Measurements from ENCODE around the gene HUWE1.

GRCh38 chrX:53682885-53683555 is 3.5 kb downstream of the HUWE1 start:
- no peak for TF ChIP-seq CTCF (IDR thresholded peaks at IDR 0.05)
- TF ChIP-seq POLR2A (IDR thresholded peaks at IDR 0.05), result no peak
